Activated CD8-positive, alpha-beta T cell treated with anti-CD3 and anti-CD28 coated beads for 36 hours (primary cell): ENCODE data around the gene FAM53C. TPM values are rescaled to one million over a fixed set of nuclear protein-coding genes. Genes with fewer than 3 reads are reported as not detected.

Experiments
- ATAC-seq: fragments of 200-7000 bp; cut with Tn5 transposase; one replicate; pipeline ENCODE4 v1.10.0; 2021; ENCODE audit warnings: mild to moderate bottlenecking, moderate library complexity
- CTCF ChIA-PET: fragments of 350-600 bp; sonication (Branson Sonifier 250); formaldehyde crosslinking; loops from one replicate; lab custom pipeline; 2021; ENCODE audit warnings: antibody characterized with exemption; lab: Charles Lee
- POLR2A ChIA-PET: fragments of 350-600 bp; sonication (Branson Sonifier 250); formaldehyde crosslinking; loops from one replicate; lab custom pipeline; 2021; ENCODE audit warnings: antibody characterized with exemption; lab: Charles Lee
- DNase-seq: peaks from one replicate; pipeline ENCODE4 v3.0.0-alpha.2; 2020
- H3K27ac Mint-ChIP-seq: one replicate; pipeline ENCODE4 v1.8.0; 2021; ENCODE audit warnings: mild to moderate bottlenecking, mixed read lengths
- H3K27me3 Mint-ChIP-seq: one replicate; pipeline ENCODE4 v1.8.0; 2021; ENCODE audit warnings: mixed read lengths
- H3K36me3 Mint-ChIP-seq: one replicate; pipeline ENCODE4 v1.8.0; 2021; ENCODE audit warnings: low read depth, mixed read lengths
- H3K4me1 Mint-ChIP-seq: one replicate; pipeline ENCODE4 v1.8.0; 2021; ENCODE audit warnings: low read depth, mixed read lengths
- H3K4me3 Mint-ChIP-seq: one replicate; pipeline ENCODE4 v1.8.0; 2021; ENCODE audit warnings: mild to moderate bottlenecking, moderate library complexity, mixed read lengths
- H3K9me3 Mint-ChIP-seq: one replicate; pipeline ENCODE4 v1.8.0; 2021; ENCODE audit warnings: mixed read lengths
- intact Hi-C: fragments of 100-400 bp; cut with micrococcal nuclease; formaldehyde crosslinking; loops from one replicate; pipeline ENCODE4 v1.10.0; 2022
- total RNA-seq, 2 experiments: library from RNA; stranded (reverse); gene quantifications; one replicate each; pipeline ENCODE4 v1.2.3, GENCODE V29; 2021
- TF ChIP-seq, protein P1 (sequence below): fragments of 200-600 bp; IDR thresholded peaks from one replicate; pipeline ENCODE4 v1.8.0; 2022; ENCODE audit warnings: antibody characterized with exemption, mild to moderate bottlenecking

Gene FAM53C
- total RNA-seq, 2 experiments from 2014 or later, result 25.8 to 29.1 TPM

DNA sequence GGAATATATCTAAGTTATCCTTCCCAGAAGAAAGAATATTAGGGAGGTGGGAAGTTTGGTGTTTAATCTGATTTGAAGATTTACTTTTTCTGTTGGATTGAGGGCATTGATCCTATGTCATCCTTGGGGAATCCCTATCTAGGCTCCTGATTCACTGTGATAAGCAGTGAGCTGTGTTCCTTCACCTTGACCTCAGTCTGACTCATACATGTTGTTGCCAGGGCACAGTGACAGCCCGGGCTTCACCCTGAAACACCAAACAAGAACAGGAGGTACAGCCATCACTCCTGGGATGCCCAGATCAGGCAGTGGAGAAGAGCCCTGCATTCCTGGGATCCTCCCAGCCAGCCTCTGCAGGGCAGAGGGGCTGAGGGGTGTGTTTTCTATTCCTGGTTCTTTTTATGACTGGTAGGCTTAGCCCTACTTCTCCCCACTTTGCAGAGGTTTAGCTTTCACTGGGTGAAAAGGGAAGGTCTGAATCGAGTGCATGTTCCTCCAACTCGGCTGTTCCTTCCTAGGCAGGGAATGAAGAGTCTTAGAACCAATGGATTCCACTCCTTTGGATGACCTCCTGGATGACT, 3.1 kb upstream of the FAM53C start:
- ATAC-seq (no peak), DNase-seq (peak; percentile 30)
- no peaks in the 10 kb centered on the region for H3K27me3 Mint-ChIP-seq
- intact Hi-C loops, result loop anchor here (10.0 kb wide), 1 partner anchor 120 kb away; the partner anchor contains the start of gene CDC23
- H3K4me1 Mint-ChIP-seq, result peaks cover 29% of the 10 kb centered on the region
- ChIA-PET CTCF (interaction anchor here (1.2 to 15.5 kb wide), 3 partner anchors 17 to 244 kb away, joined by 3 to 322 read pairs (median 4); partner anchors contain the start of genes EGR1 and KDM3B), POLR2A (no interaction called here)
- TF ChIP-seq, protein P1, sequence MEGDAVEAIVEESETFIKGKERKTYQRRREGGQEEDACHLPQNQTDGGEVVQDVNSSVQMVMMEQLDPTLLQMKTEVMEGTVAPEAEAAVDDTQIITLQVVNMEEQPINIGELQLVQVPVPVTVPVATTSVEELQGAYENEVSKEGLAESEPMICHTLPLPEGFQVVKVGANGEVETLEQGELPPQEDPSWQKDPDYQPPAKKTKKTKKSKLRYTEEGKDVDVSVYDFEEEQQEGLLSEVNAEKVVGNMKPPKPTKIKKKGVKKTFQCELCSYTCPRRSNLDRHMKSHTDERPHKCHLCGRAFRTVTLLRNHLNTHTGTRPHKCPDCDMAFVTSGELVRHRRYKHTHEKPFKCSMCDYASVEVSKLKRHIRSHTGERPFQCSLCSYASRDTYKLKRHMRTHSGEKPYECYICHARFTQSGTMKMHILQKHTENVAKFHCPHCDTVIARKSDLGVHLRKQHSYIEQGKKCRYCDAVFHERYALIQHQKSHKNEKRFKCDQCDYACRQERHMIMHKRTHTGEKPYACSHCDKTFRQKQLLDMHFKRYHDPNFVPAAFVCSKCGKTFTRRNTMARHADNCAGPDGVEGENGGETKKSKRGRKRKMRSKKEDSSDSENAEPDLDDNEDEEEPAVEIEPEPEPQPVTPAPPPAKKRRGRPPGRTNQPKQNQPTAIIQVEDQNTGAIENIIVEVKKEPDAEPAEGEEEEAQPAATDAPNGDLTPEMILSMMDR, result no peak
- no peak overlapping the region for H3K27ac Mint-ChIP-seq
- H3K4me3 Mint-ChIP-seq, result no peak overlapping the region
- no peaks in the 10 kb centered on the region for H3K9me3 Mint-ChIP-seq
- peaks cover 6% of the 10 kb centered on the region for H3K36me3 Mint-ChIP-seq

DNA sequence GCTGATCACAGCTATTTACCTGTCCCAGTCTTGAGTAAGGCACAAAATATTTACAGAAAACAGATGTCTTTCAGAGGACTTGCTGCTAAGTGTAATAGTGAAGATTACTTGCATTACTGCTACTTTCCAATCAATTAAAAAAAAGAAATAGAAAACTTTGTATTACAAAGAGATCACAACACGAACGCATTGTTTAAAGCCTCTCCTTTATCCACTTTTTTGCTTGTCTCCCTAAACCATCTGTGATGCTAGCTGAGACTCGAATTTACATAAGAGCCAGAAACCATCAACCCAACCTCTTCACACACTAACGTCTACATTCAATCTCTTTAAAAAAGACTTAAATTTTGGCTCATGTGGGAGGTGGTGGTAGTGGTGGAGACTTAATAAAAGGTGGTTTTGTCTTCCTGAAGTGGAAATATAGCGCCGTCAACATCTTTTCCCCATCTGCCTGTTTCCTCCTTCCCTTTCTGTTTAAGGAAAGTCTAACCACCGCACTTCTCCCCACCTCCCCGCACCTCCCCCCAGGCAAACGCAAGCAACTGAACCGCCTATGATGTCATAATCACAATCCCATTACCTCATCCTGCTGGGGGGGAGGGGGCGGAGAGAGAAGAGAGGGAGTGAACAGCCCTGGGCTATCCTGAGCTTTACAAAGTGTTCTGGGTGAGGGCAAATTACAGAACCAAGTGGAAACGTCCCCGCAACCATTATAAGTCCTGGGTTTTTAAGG, 948 bp upstream of the FAM53C start:
- CTCF ChIA-PET, result interaction anchor here (1.1 to 15.5 kb wide), 3 partner anchors 15 to 120 kb away, joined by 3 to 322 read pairs (median 4); partner anchors contain the start of gene KDM3B
- Mint-ChIP-seq H3K4me3 (peak overlapping the region; percentile 91), H3K4me1 (peaks cover 31% of the 10 kb centered on the region), H3K27me3 (no peaks in the 10 kb centered on the region), H3K27ac (peak overlapping the region; percentile 96), H3K9me3 (no peaks in the 10 kb centered on the region), H3K36me3 (peaks cover 14% of the 10 kb centered on the region)
- TF ChIP-seq, protein P1, result no peak
- intact Hi-C loops, result loop anchor here (10.0 kb wide), 1 partner anchor 122 kb away; the partner anchor contains the start of gene CDC23
- DNase-seq, result peak; percentile 82
- POLR2A ChIA-PET, result interaction anchor here (1.0 to 6.1 kb wide), 3 partner anchors 13 to 205 kb away, joined by 3 to 156 read pairs (median 4); partner anchors contain the start of gene KDM3B
- peak; percentile 15 for ATAC-seq

DNA sequence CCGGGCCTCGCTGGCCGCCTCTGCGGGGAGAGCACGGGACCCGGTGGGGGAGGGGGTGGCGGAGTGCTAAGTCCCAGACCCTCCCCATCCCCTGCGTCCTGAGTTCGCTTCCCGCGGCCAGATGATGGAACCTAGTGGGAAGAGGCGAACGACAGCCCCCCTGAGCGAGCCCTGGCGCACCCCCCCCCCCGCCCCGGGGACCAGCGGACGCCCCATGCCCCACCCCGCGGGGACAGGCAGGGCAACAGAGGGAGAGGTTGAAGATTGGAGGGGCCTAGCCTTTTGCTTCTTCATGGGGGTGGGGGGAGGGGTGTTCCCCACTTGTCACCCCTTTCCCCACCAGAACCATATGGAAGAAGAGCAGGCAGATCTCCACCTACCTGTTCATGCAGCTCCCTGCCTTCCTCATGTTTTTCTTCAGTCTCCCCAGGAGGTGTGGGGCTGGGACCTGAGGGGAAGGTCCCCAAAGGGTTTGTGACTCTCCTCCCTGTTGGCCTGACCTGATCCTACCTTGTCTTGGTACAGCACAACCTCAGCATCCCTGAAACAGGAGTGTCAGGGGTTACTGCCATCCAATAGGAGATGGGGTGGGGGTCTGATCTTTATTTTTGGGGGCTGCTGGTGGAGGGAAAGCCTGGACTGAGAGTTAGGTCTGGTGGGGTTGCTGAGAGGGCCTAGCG, 485 bp downstream of the FAM53C start:
- ChIA-PET POLR2A (interaction anchor here (0.5 to 6.1 kb wide), 11 partner anchors 9 to 583 kb away, joined by 3 to 156 read pairs (median 3); partner anchors contain the start of genes EGR1 and KDM3B), CTCF (interaction anchor here (0.7 to 15.5 kb wide), 4 partner anchors 13 to 205 kb away, joined by 3 to 322 read pairs (median 4); partner anchors contain the start of gene KDM3B)
- H3K27ac Mint-ChIP-seq, result peak overlapping the region; percentile 87
- peak overlapping the region; percentile 91 for H3K4me3 Mint-ChIP-seq
- peaks cover 28% of the 10 kb centered on the region for H3K4me1 Mint-ChIP-seq
- TF ChIP-seq, protein P1, result no peak
- DNase-seq (peak; percentile 9), ATAC-seq (peak; percentile 6)
- peaks cover 17% of the 10 kb centered on the region for H3K36me3 Mint-ChIP-seq
- no peaks in the 10 kb centered on the region for H3K27me3 Mint-ChIP-seq
- no peaks in the 10 kb centered on the region for H3K9me3 Mint-ChIP-seq
- intact Hi-C loops, result loop anchor here (10.0 kb wide), 1 partner anchor 124 kb away; the partner anchor contains the start of gene CDC23

DNA sequence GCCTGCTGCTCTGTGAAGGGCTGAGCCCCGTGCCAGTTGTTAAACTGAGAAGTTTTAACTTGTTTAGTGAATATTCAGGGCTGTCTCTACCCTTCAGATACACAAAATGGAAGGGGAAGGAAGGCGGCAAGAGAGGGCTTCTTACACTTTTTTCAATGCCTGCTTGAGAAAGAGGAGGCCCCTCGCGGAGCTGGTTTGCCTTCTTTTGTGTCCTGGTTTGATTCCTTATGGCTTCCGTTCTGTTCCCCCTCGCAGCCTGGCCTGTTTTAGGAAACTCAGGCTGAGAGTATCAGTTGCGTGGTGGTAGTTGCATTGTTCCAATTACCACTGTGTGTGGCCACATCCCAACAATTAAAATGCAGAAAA, 1.0 kb downstream of the FAM53C start:
- no peaks in the 10 kb centered on the region for H3K9me3 Mint-ChIP-seq
- ATAC-seq (no peak), DNase-seq (peak; percentile 15)
- H3K27ac Mint-ChIP-seq, result peak overlapping the region; percentile 87
- peak overlapping the region; percentile 91 for H3K4me3 Mint-ChIP-seq
- CTCF ChIA-PET, result interaction anchor here (0.6 to 15.5 kb wide), 5 partner anchors 13 to 124 kb away, joined by 3 to 322 read pairs (median 3); partner anchors contain the start of gene KDM3B
- H3K27me3 Mint-ChIP-seq, result no peaks in the 10 kb centered on the region
- POLR2A ChIA-PET, result interaction anchor here (0.5 to 6.1 kb wide), 6 partner anchors 7 to 153 kb away, joined by 3 to 156 read pairs (median 4); partner anchors contain the start of genes CDC25C, EGR1 and KDM3B
- intact Hi-C loops, result loop anchor here (10.0 kb wide), 1 partner anchor 124 kb away; the partner anchor contains the start of gene CDC23
- H3K36me3 Mint-ChIP-seq, result peaks cover 21% of the 10 kb centered on the region
- TF ChIP-seq, protein P1, result no peak
- H3K4me1 Mint-ChIP-seq, result peaks cover 28% of the 10 kb centered on the region
